Thoracic aorta (tissue), 2 donors: ENCODE measurements around the gene PITPNM1. TPM values are rescaled to one million over a fixed set of nuclear protein-coding genes. Genes with fewer than 3 reads are reported as not detected.

Experiments used
- ATAC-seq: fragments of 150-250 bp; one replicate; pipeline ENCODE4 v1.8.0; 2017; ENCODE audit warnings: low read depth; ENCODE audit not compliant: insufficient number of reproducible peaks, low FRiP score
- DNase-seq: peaks from one replicate; pipeline ENCODE4 v3.0.0-alpha.2; 2020; ENCODE audit warnings: low spot score
- H3K27ac ChIP-seq, 2 donors: fragments of 200-600 bp; sonication (generic); 1 replicate in 1 of 2; 2 replicates in 1 of 2; pipeline ENCODE4 v1.5.1; 2016; ENCODE audit warnings: mild to moderate bottlenecking in 2 of 2, moderate library complexity in 2 of 2
- H3K27me3 ChIP-seq: fragments of 200-600 bp; sonication (generic); replicated peaks from 2 replicates; pipeline ENCODE4 v1.6.0; 2016; ENCODE audit warnings: mild to moderate bottlenecking; ENCODE audit not compliant: insufficient read depth
- H3K36me3 ChIP-seq: fragments of 200-600 bp; sonication (generic); one replicate; pipeline ENCODE4 v1.5.1; 2016
- H3K4me1 ChIP-seq, 2 donors: fragments of 200-600 bp; sonication (generic); 1 replicate in 1 of 2; 2 replicates in 1 of 2; pipeline versions ENCODE4 v1.5.1 to v1.6.0; 2016; ENCODE audit warnings: low read depth in 2 of 2, mild to moderate bottlenecking in 1 of 2; ENCODE audit not compliant: control insufficient read depth in 1 of 2
- H3K4me3 ChIP-seq: fragments of 200-600 bp; sonication (generic); 2 replicates; pipeline ENCODE4 v1.5.1; 2016; ENCODE audit warnings: mild to moderate bottlenecking
- H3K9me3 ChIP-seq: fragments of 200-600 bp; sonication (generic); 2 replicates; pipeline ENCODE4 v1.5.1; 2016
- total RNA-seq, 2 donors: library from RNA; depleted of rRNA; stranded (reverse); fragments of >200 nt; gene quantifications; one replicate each; pipeline versions ENCODE4 v1.1.0 to v1.2.3, GENCODE V29; 2016
- TF ChIP-seq, protein P1 (sequence below): fragments of 200-600 bp; sonication (generic); IDR thresholded peaks from one replicate; pipeline ENCODE4 v1.5.1; 2019; ENCODE audit warnings: antibody characterized with exemption

PITPNM1 gene
- total RNA-seq, 2 donors from 2014 or later: 27.1 to 32.5 TPM

DNA sequence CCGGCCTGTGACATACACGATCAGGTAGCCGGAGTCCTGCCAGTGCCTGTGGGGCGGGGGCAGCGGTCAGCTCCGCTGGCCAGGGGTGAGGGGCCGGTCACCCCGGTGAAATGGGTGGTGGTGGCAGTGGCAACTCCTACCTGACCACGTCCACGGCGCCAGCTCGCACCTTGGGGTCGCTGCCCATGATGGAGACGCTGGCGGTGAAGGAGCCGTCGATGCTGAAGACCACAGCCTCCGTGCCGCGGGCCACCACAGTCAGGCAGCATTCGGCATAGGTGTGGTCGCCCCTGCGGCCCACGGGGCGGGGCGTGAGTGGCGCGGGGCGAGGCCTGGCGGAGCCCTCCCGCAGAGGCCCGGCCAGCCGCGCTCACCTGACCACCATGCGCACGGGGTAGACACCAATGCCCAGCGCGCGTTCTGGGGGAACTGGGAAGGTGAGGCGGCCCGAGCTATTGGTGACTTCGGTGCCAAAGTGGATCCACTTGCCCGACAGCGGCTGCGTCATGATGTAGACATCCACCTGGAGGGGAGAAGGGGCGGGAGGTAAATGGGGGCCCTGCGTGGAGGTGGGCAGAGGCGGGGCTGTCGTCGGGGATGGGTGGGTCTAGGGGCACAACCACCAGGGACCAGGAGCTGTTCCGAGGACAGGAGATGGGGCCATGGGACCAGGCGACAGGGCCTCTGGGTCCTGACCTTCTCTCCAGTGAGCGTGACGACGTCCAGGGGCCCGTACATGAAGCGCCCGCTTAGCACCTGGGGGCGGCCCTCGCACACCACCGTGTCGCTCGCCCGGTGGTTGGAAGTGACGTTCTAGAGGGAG lies 11.4 kb downstream of the PITPNM1 start:
- DNase-seq (no peak), ATAC-seq (no peak)
- Histone ChIP-seq H3K4me1 (no peaks in the 10 kb centered on the region), H3K9me3 (no peaks in the 10 kb centered on the region), H3K27ac (no peak overlapping the region), H3K36me3 (peaks cover 50% of the 10 kb centered on the region), H3K4me3 (no peak overlapping the region), H3K27me3 (no peaks in the 10 kb centered on the region)
- TF ChIP-seq, protein P1, sequence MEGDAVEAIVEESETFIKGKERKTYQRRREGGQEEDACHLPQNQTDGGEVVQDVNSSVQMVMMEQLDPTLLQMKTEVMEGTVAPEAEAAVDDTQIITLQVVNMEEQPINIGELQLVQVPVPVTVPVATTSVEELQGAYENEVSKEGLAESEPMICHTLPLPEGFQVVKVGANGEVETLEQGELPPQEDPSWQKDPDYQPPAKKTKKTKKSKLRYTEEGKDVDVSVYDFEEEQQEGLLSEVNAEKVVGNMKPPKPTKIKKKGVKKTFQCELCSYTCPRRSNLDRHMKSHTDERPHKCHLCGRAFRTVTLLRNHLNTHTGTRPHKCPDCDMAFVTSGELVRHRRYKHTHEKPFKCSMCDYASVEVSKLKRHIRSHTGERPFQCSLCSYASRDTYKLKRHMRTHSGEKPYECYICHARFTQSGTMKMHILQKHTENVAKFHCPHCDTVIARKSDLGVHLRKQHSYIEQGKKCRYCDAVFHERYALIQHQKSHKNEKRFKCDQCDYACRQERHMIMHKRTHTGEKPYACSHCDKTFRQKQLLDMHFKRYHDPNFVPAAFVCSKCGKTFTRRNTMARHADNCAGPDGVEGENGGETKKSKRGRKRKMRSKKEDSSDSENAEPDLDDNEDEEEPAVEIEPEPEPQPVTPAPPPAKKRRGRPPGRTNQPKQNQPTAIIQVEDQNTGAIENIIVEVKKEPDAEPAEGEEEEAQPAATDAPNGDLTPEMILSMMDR: no peak

- ATAC-seq (no peak), DNase-seq (no peak)
- Histone ChIP-seq H3K4me1 (no peaks in the 10 kb centered on the region), H3K4me3 (no peak overlapping the region), H3K9me3 (no peaks in the 10 kb centered on the region), H3K27me3 (no peaks in the 10 kb centered on the region), H3K36me3 (peaks cover 53% of the 10 kb centered on the region), H3K27ac (no peak overlapping the region)
- TF ChIP-seq, protein P1: no peak
These were observed 12.2 kb downstream of the PITPNM1 start for GRCh38 chr11:67492801-67493547.

GRCh38 chr11:67492069-67492727 lies 13.0 kb downstream of the PITPNM1 start:
- Histone ChIP-seq H3K4me3 (no peak overlapping the region), H3K9me3 (no peaks in the 10 kb centered on the region), H3K27me3 (no peaks in the 10 kb centered on the region), H3K36me3 (peaks cover 52% of the 10 kb centered on the region), H3K27ac (no peak overlapping the region), H3K4me1 (no peaks in the 10 kb centered on the region)
- DNase-seq (no peak), ATAC-seq (no peak)
- TF ChIP-seq, protein P1: no peak

DNA sequence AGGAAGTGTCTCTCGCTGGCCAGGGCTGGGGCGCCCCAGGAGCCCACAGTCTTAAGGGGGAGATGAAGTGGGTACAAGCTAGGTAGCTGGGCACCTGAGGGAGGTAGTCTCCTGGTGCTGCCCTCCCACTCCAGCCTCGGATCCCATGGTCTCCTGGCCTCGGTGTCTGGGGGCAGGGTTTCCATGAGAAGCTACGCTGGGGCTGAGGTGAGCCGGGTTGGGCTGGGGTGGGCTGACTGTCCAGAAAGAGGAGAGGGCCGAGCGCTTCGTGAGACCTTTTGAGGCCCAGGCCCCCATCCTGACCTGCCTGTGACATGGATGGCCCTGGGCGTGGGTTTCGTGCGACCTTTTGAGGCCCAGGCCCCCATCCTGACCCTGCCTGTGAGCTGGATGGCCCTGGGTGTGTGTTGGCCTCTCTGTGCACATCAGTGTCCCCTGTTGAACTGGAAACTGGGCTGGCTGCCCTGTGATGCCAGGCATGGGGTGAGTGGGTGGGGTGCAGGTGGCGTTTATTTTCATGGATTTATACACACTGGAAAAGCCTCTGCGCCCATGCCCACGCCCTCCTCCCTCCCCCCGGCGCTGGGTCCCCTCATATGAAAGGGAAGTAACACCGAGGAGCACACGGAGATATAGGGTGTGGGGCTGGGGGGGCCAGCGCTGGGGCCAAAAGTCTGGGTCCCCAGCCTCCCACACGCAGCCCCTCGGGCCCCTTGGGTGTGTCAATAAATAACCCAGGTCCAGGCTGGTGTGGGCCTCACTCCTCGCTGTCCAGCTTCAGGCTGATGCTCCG lies 13.7 kb downstream of the PITPNM1 start:
- H3K4me3 ChIP-seq: no peak overlapping the region
- no peaks in the 10 kb centered on the region for H3K27me3 ChIP-seq
- TF ChIP-seq, protein P1: no peak
- no peaks in the 10 kb centered on the region for H3K4me1 ChIP-seq
- H3K36me3 ChIP-seq: peaks cover 49% of the 10 kb centered on the region
- no peaks in the 10 kb centered on the region for H3K9me3 ChIP-seq
- DNase-seq (no peak), ATAC-seq (no peak)
- no peak overlapping the region for H3K27ac ChIP-seq
